ENCODE results near the gene PDK4.

PDK4 gene

DNA sequence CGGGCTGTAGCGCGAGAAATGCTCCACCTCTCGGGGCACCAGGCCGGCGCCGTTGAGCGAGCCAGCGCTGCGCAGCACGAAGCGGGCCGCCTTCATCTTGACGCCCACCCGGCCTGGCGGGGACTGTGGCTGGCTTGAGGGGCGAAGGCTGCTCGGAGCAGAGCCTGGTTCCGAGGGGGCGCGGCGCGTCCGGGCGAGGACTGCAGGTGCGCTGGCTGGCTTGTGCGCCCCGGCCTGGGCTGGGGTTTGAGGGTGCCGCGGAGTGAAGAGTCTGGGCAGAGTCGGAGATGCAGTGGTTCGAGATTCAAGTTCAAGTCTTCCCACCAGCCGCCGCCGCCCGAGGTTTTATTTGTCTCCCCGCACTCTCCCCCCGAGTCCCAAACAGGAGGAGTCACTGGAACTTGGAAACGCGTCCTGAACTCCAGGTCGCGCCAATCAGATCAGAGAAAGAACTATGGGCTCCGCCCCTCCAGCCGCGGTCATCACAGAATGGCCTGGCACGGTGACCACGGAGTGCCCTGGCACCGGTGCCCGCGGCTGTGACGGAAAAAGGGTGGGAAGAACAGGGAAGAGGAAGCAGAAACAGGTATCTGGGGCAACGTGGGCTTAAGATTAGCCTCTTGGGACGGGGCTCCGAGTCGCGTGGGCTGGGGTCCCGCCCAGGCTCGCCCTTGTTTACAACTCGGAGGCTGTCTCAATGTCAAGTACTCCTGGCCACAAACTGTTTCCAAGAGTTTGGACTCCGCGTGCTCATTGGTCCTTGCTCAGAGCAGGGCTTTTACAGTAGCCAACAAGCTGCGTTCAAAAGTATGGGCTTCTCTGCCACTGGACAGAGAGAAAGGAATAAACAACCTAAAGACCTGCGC is at the start of gene PDK4:
Gene PDK4 (minus strand): TSS at position 319 of the 866 bp plus-strand sequence. CDS start 223 bp downstream, at position 96.
- peak; percentile 83 to 98 (median 94) for DNase-seq
- intact Hi-C loops (cut with DNase I): loop anchor here (5.0 kb wide), 1 partner anchor 49 kb away; no protein-coding TSS in a partner anchor

DNA sequence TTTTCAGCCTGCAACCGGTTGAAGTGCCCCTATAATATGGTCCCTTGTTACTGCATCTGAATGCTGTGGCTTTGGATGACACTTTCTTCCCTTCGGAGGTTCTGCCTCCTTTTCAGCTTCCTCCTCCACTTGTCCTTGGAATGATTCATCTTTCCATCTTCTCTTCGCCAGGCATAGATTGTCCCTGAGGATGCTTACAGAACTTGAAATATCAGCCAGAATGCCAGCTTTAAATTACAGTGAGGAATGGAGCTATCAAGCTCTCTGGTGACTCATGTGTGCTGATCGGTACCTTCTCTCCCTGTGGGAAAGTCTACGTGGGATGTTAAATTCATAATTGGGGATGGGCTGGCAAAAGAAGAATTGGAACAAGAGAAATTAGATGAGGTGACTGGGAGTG is 45.9 kb upstream of the PDK4 start:
- peak in 19 of 42 donors; percentile 1 to 68 (median 27) for DNase-seq
- intact Hi-C loops (cut with DNase I): no loop called here

GRCh38 chr7:95636140-95636940 is 40.0 kb upstream of the PDK4 start:
- no peak for DNase-seq
- intact Hi-C loops (cut with DNase I): no loop called here

- intact Hi-C loops (cut with DNase I): no loop called here
Measured at GRCh38 chr7:95632609-95633008, 36.3 kb upstream of the PDK4 start.

DNA sequence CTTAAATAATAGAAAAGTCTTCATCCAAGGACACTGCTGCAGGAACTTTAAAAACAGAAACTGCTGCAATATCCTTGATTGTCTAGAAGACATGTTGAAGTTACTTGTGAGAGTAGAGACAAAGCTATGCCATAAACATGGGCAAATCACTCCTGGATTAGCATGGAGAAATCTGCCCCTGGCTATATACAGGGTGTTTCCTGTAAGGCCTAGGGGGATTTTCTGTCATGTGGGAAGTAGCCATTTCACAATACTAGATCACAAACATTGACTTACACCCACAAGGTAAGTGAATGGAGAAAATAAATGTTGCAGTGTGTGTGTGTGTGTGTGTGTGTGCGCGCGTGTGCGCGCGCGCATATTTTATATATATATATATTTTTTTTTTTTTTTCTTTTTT is 35.2 kb upstream of the PDK4 start:
- no peak for DNase-seq
- intact Hi-C loops (cut with DNase I): no loop called here

More at GRCh38 chr7:95632609-95633008, 36.3 kb upstream of the PDK4 start:
- no peak for DNase-seq

DNA sequence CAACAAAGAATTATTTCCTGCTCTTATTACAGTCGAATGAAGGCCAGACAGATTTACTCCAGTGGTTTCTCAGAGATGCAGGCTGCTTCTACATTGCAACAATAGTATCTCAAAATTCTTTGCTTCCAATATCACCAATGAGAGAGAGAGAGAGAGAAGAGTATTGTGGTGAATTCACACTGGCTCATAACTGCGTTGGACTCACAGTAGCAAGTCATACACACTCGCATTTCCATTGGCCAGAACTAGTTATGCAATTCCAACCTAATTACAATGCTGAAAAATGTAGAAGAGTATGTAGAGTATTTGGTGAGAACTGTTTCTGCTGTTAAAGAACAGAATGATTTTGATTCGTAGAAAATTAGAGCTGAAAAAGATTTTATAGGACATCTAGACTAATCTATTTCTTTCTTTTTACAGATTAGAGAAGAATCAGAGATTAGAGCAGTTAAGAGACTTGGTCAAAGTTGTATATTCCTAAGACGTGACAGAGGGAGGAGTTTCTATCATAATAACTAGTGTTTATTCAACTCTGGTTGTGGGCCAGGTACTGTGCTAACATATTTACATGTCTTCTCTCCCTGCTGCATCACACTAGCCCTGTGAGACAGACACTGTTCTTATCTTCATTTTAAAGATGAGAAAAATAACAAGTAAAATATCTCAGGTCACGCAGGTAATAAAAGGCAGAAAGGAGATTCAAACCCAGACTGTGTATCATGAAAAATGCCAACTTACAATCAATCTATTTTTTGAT is 34.6 kb upstream of the PDK4 start:
- no peak for DNase-seq
- intact Hi-C loops (cut with DNase I): no loop called here

GRCh38 chr7:95628831-95629439 is 32.6 kb upstream of the PDK4 start:
- intact Hi-C loops (cut with DNase I): no loop called here

DNA sequence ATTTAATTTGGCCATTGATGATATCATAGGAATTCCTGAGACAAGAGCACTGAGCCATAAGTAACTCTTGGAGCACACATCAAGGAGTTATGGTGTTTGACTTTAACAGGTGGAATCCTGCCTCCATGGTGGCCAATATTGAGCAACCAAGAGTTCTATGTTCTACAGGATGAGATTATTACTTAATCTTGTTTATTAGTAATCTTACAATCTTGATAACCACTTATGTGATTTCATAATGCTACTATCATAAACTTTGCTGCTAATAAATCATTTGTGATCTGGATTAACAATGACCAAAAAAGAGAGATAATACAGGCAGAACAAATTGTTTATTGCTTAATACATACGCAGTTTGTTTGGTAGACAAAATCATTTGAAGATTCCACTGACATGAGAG is 27.5 kb upstream of the PDK4 start:
- DNase-seq: no peak
- intact Hi-C loops (cut with DNase I): no loop called here

More at GRCh38 chr7:95628831-95629439, 32.6 kb upstream of the PDK4 start:
- DNase-seq: no peak

DNA sequence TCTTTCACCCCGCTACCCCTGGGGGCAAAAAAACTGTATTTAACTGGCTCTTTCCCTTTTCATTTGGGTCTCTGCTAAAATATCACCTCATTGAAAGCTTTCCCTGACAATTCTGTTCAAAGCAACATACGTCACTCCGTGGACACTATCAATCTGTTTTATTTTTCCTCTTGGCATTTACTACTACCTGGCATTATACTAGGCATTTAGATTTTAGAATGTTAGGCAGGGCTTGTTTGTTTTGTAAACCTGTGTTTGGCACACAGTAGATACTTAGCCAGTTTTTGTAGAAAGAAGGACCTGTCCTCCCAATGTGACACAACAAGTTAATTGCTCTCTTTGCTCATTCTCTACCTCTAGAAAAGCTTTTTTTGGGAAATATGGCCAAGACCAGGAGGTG is 26.5 kb upstream of the PDK4 start:
- intact Hi-C loops (cut with DNase I): no loop called here
- no peak for DNase-seq

DNA sequence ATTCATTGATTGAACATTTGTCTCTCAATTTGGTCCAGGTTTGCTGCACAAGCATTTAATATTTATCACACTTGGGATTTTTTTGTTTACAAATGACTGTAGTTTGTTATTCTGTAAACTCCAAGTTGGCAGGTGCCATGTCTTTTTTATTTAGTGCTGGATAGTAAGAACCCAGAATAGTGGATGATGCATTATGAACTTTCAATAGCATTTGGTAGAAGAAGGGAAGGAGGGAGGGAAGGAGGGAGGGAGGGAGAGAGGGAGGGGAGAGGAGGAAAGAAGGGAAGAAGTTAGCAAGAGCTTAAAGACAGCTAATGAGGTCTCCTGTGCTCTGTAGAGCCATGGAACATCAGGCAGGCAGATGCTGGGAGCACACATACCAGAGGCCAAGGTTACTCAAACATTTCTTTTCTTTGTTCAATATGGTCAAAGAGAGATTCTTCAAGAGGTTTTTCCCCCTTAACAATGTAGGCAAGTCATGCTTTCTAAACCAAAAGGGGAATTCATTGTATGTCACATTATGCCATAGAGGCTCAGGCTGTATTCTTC is 25.8 kb upstream of the PDK4 start:
- intact Hi-C loops (cut with DNase I): no loop called here
- DNase-seq: no peak

GRCh38 chr7:95621404-95621803 is 25.1 kb upstream of the PDK4 start:
- intact Hi-C loops (cut with DNase I): no loop called here
- DNase-seq: no peak

DNA sequence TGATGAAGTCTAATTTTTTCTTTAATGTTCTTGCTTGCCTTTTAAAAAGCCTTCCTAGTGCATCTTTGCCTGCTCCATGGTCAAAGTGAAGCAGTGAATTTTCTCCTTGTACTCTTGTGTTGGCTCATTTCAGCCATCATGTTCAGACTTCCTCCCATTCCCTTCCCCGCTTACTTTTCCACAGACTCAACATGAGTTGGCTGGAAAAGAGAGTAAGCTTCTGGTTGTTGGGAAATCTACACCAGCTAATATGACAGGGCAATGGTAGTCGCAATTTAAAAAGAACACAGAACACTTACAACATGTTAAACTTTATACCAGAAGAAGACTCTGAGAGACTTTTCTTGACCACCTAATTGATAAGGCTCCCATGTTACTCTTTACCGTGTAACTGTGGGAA is 24.3 kb upstream of the PDK4 start:
- no peak for DNase-seq
- intact Hi-C loops (cut with DNase I): no loop called here

DNA sequence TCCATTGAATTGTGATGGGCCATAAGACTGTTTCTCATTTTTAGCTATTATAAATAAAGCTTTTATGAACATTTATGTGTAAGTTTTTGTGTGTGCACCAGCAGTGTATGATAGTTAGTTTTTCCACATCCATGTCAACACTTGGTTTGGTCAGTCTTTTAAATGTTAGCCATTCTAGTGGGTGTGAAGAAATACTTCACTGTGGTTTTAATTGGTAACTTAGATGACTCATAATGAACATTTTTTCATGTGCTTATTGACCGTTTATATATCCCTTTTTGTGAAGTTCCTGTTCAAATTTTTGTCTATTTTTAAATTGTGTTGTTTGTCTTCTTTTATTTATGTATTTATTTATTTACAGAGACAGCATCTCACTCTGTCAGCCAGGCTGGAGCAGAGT is 23.6 kb upstream of the PDK4 start:
- intact Hi-C loops (cut with DNase I): no loop called here
- DNase-seq: no peak

- intact Hi-C loops (cut with DNase I): no loop called here
- DNase-seq: no peak
Measured at GRCh38 chr7:95619517-95619916, 23.2 kb upstream of the PDK4 start.

- DNase-seq: no peak
- intact Hi-C loops (cut with DNase I): no loop called here
Measured at GRCh38 chr7:95614442-95614940, 18.2 kb upstream of the PDK4 start.

DNA sequence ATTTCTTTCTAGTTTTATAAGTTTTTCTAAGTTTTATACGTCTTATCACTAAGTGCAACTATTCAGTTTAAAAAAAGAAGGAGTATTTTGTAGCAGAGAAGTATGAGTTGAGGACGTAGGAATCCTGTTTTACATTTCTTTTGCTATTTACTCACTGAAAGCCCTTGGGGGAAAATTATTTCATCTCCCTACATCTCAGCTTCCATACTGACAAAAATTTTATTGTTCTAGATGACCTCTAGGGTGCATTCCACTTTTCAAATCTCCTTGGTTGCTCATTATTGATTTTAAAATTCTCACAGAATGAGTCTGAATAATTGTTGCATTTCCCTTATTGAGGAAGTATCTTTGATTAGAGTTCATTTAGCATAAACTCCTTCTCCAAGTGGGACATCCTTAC is 14.9 kb upstream of the PDK4 start:
- no peak for DNase-seq
- intact Hi-C loops (cut with DNase I): no loop called here

- intact Hi-C loops (cut with DNase I): loop anchor here (10.0 kb wide), 1 partner anchor 65 kb away; no protein-coding TSS in a partner anchor
- DNase-seq: peak in 15 of 42 donors; percentile 17 to 65 (median 35)
Measured at GRCh38 chr7:95609277-95609971, 13.1 kb upstream of the PDK4 start.

Data from head of caudate nucleus (tissue), 42 donors.